ENCODE data around the gene FBXL12. TPM values are rescaled to one million over a fixed set of nuclear protein-coding genes. Genes with fewer than 3 reads are reported as not detected.
"Not testable (repeated sequence)": the region's sequence is repeated elsewhere in the genome, so short reads cannot be mapped to it uniquely, and the experiment has no call there.

Gene FBXL12
- total RNA-seq, 2 donors from 2014 or later = 16.1 to 25.4 TPM

- H3K4me1 ChIP-seq = peaks cover 22% of the 10 kb centered on the region
- 90 to 94% methylated on average over 5 of the region's 5 CpGs for WGBS, 2 donors
- H3K4me3 ChIP-seq = no peak overlapping the region
- DNase-seq (no peak), ATAC-seq (no peak)
- intact Hi-C loops (cut with DNase I) = no loop called here
- H3K27me3 ChIP-seq = no peaks in the 10 kb centered on the region
- H3K36me3 ChIP-seq (replicated peaks in 1 of 2; ENCODE audit: insufficient read depth in 1 of 2, low read depth in 2 of 2) = no peaks in the 10 kb centered on the region
- no peak for TF ChIP-seq POLR2A (IDR thresholded peaks at IDR 0.05)
- TF ChIP-seq CTCF (IDR thresholded peaks at IDR 0.05) = no peak
- no peaks in the 10 kb centered on the region for H3K9me3 ChIP-seq
- no peak overlapping the region for H3K27ac ChIP-seq
These were observed 4.9 kb upstream of the FBXL12 start for GRCh38 chr19:9823816-9824215.

GRCh38 chr19:9820034-9820433 lies 1.2 kb upstream of the FBXL12 start:
- ATAC-seq; H3K4me3 ChIP-seq; H3K36me3 ChIP-seq (replicated peaks in 1 of 2; ENCODE audit: insufficient read depth in 1 of 2, low read depth in 2 of 2); H3K27me3 ChIP-seq; DNase-seq; H3K9me3 ChIP-seq; intact Hi-C loops (cut with DNase I): not testable (repeated sequence)
- WGBS, 2 donors = 60 to 80% methylated on average over 1 to 8 of the region's 8 CpGs
- H3K27ac ChIP-seq = peak overlapping the region in 3 of 4 donors; percentile 91 to 98 (median 96)
- H3K4me1 ChIP-seq = peaks cover 17% of the 10 kb centered on the region

- Histone ChIP-seq H3K27ac (peak overlapping the region; percentile 12 to 98 (median 94)), H3K9me3 (no peaks in the 10 kb centered on the region), H3K27me3 (no peaks in the 10 kb centered on the region), H3K36me3 (replicated peaks in 1 of 2; ENCODE audit: insufficient read depth in 1 of 2, low read depth in 2 of 2) (no peaks in the 10 kb centered on the region), H3K4me1 (peaks cover 17% of the 10 kb centered on the region), H3K4me3 (no peak overlapping the region)
- DNase-seq = no peak
- intact Hi-C loops (cut with DNase I) = no loop called here
- 0 to 1% methylated on average over 2 to 21 of the region's 21 CpGs for WGBS, 2 donors
- ATAC-seq = no peak
- TF ChIP-seq CTCF (IDR thresholded peaks at IDR 0.05) = no peak
- TF ChIP-seq POLR2A (IDR thresholded peaks at IDR 0.05) = no peak
These were observed 674 bp upstream of the FBXL12 start for GRCh38 chr19:9819596-9819909.

- intact Hi-C loops (cut with DNase I) = no loop called here
- no peak for TF ChIP-seq CTCF (IDR thresholded peaks at IDR 0.05)
- no peak for TF ChIP-seq POLR2A (IDR thresholded peaks at IDR 0.05)
- Histone ChIP-seq H3K9me3 (no peaks in the 10 kb centered on the region), H3K4me3 (peak overlapping the region; percentile 31 to 95), H3K27me3 (no peaks in the 10 kb centered on the region), H3K27ac (peak overlapping the region; percentile 72 to 98 (median 94)), H3K4me1 (peaks cover 17% of the 10 kb centered on the region), H3K36me3 (replicated peaks in 1 of 2; ENCODE audit: insufficient read depth in 1 of 2, low read depth in 2 of 2) (no peaks in the 10 kb centered on the region)
- ATAC-seq (no peak), DNase-seq (no peak)
- WGBS, 2 donors = 4 to 12% methylated on average over 10 to 38 of the region's 39 CpGs
These were observed 625 bp downstream of the FBXL12 start for GRCh38 chr19:9818175-9818733.

- TF ChIP-seq CTCF (IDR thresholded peaks at IDR 0.05) (no peak), POLR2A (IDR thresholded peaks at IDR 0.05) (no peak)
- 96 to 99% methylated on average over 14 to 21 of the region's 21 CpGs for WGBS, 2 donors
- peaks cover 0 to 19% of the 10 kb centered on the region in 2 donors for H3K36me3 ChIP-seq (replicated peaks in 1 of 2; ENCODE audit: insufficient read depth in 1 of 2, low read depth in 2 of 2)
- no peaks in the 10 kb centered on the region for H3K27me3 ChIP-seq
- H3K4me3 ChIP-seq = no peak overlapping the region
- no peaks in the 10 kb centered on the region for H3K9me3 ChIP-seq
- H3K4me1 ChIP-seq = no peaks in the 10 kb centered on the region
- no peak for DNase-seq
- H3K27ac ChIP-seq = no peak overlapping the region
- no peak for ATAC-seq
- intact Hi-C loops (cut with DNase I) = no loop called here
These were observed 7.7 kb downstream of the FBXL12 start for GRCh38 chr19:9811139-9811538.

All from body of pancreas (tissue), 4 donors.